K562 (cell line): ENCODE results near the gene VTN. TPM values are rescaled to one million over a fixed set of nuclear protein-coding genes. Genes with fewer than 3 reads are reported as not detected.
A peak's percentile ranks its signal among the peaks of the same experiment; 100 is the strongest.

Experiments used
- DACH1 ChIP-seq: fragments of 450-650 bp; IDR thresholded peaks from 2 replicates; pipeline ENCODE4 v1.6.1; 2018; ENCODE audit not compliant: partially characterized antibody
- FOXP4 ChIP-seq: sonication (generic); formaldehyde crosslinking; IDR thresholded peaks from 2 replicates; pipeline ENCODE4 v1.8.0; 2022; ENCODE audit warnings: mild to moderate bottlenecking, missing genetic modification reagents, borderline replicate concordance
- GTF2B ChIP-seq: IDR thresholded peaks from 2 replicates; pipeline ENCODE4 v1.6.1; 2011; ENCODE audit not compliant: insufficient read length; ENCODE audit errors: extremely low read depth
- MAZ ChIP-seq, 2 experiments: fragments of 450-650 bp in 1 of 2; sonication (generic) in 1 of 2; formaldehyde crosslinking; IDR thresholded peaks in 1 of 2; conservative IDR thresholded peaks in 1 of 2; 2 replicates each; pipeline versions ENCODE4 v1.4.0 to v1.5.0; 2020; ENCODE audit warnings: mild to moderate bottlenecking in 1 of 2, missing genetic modification reagents in 1 of 2
- NFIC ChIP-seq: fragments of 450-650 bp; IDR thresholded peaks from 2 replicates; pipeline ENCODE4 v1.6.1; 2017; ENCODE audit warnings: mild to moderate bottlenecking, inconsistent platforms
- SETDB1 ChIP-seq: IDR thresholded peaks from one replicate; pipeline ENCODE4 v1.6.1; 2012; ENCODE audit warnings: low read length, control low read depth, inconsistent platforms
- SMAD2 ChIP-seq: fragments of 150-350 bp; IDR thresholded peaks from 2 replicates; pipeline ENCODE4 v1.6.1; 2014; ENCODE audit warnings: low read depth, mild to moderate bottlenecking, low read length
- SRSF3 ChIP-seq: fragments of 200-400 bp; formaldehyde crosslinking; IDR thresholded peaks from 2 replicates; pipeline ENCODE4 v1.6.1; 2016; ENCODE audit warnings: mild to moderate bottlenecking, low read length, moderate library complexity; ENCODE audit not compliant: insufficient read depth
- TGIF2 ChIP-seq: sonication (generic); formaldehyde crosslinking; IDR thresholded peaks from 2 replicates; pipeline ENCODE4 v1.8.1; 2022; ENCODE audit warnings: mild to moderate bottlenecking, missing genetic modification reagents, moderate library complexity
- ZC3H4 ChIP-seq: sonication (generic); formaldehyde crosslinking; IDR thresholded peaks from 2 replicates; pipeline ENCODE4 v1.9.0; 2021; ENCODE audit warnings: missing genetic modification reagents, borderline replicate concordance
- ZKSCAN1 ChIP-seq: fragments of 150-350 bp; IDR thresholded peaks from 2 replicates; pipeline ENCODE4 v1.6.1; 2016; ENCODE audit warnings: low read depth, low read length
- ZNF184 ChIP-seq: sonication (generic); formaldehyde crosslinking; IDR thresholded peaks from 2 replicates; pipeline ENCODE4 v1.5.0; 2020; ENCODE audit warnings: missing genetic modification reagents
- ZNF324 ChIP-seq: fragments of 250-450 bp; sonication (Bioruptor Pico); IDR thresholded peaks from 2 replicates; pipeline ENCODE4 v1.4.0; 2020; ENCODE audit warnings: mild to moderate bottlenecking
- ZNF398 ChIP-seq: fragments of 250-450 bp; sonication (Bioruptor Pico); IDR thresholded peaks from 2 replicates; pipeline ENCODE4 v1.8.0; 2021; ENCODE audit warnings: moderate library complexity, mild to moderate bottlenecking, inconsistent platforms
- polyA plus RNA-seq, 8 experiments: library from polyadenylated mRNA; depleted of rRNA in 4 of 8; stranded (reverse) in 5 of 8; unstranded in 3 of 8; fragments of >200 nt; fragmentation: Nextera tagmentation in 2 of 8; fragmentation: Illumina TruSeq in 1 of 8; extraction: Ambion mirVana in 2 of 8; extraction: Trizol in 1 of 8; gene quantifications; 2 replicates each; pipeline versions ENCODE4 v1.2.1 to v1.2.3, GENCODE V29; 2011 to 2014; ENCODE audit warnings: inconsistent platforms in 1 of 8, missing spikeins in 1 of 8
- total RNA-seq, 7 experiments: library from RNA; depleted of rRNA in 6 of 7; stranded (reverse); fragments of >200 nt in 6 of 7; fragmentation: Illumina TruSeq in 2 of 7; extraction: Trizol in 2 of 7; gene quantifications; 2 replicates each; pipeline versions ENCODE4 v1.2.1 to v1.2.3, GENCODE V29; 2011 to 2021; ENCODE audit warnings: low replicate concordance in 1 of 7
- TF ChIP-seq, protein P1 (sequence below): fragments of 450-650 bp; IDR thresholded peaks from 2 replicates; pipeline ENCODE4 v1.6.1; 2016; ENCODE audit warnings: low read depth

Gene VTN
- total and polyA plus RNA-seq, 9 of the 15 experiments (the other 6 are each of a cell fraction or from before 2014, with no cell fraction given), result 0.13 to 1.0 (median 0.29) TPM; not detected in 1

DNA sequence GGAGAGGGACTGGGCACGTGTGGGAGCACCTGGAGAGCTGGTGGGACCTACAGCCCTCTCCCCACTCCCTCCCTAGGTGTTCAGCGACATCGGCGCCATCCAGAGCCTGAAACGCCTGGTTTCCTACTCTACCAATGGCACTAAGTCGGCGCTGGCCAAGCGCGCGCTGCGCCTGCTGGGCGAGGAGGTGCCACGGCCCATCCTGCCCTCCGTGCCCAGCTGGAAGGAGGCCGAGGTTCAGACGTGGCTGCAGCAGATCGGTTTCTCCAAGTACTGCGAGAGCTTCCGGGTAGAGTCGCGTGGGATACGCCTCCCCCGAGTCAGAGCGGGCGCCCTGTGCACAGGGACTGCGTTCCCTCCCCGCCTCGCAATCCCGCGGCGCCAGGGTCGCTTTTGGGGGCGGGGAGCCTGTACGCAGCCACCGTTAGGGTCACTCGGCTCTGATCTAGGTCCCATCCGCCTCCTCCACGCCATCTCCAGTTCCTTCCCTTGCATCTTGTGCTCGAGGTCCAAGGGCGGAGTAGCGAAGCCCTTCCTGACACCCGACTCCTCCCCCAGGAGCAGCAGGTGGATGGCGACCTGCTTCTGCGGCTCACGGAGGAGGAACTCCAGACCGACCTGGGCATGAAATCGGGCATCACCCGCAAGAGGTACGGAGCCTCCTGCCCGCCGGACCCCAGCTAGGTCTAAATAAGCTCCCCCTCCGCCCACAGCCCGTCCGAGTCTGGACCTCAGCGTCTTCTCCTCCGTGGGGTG is 14.4 kb upstream of the VTN start (continued):
- TF ChIP-seq, protein P1, sequence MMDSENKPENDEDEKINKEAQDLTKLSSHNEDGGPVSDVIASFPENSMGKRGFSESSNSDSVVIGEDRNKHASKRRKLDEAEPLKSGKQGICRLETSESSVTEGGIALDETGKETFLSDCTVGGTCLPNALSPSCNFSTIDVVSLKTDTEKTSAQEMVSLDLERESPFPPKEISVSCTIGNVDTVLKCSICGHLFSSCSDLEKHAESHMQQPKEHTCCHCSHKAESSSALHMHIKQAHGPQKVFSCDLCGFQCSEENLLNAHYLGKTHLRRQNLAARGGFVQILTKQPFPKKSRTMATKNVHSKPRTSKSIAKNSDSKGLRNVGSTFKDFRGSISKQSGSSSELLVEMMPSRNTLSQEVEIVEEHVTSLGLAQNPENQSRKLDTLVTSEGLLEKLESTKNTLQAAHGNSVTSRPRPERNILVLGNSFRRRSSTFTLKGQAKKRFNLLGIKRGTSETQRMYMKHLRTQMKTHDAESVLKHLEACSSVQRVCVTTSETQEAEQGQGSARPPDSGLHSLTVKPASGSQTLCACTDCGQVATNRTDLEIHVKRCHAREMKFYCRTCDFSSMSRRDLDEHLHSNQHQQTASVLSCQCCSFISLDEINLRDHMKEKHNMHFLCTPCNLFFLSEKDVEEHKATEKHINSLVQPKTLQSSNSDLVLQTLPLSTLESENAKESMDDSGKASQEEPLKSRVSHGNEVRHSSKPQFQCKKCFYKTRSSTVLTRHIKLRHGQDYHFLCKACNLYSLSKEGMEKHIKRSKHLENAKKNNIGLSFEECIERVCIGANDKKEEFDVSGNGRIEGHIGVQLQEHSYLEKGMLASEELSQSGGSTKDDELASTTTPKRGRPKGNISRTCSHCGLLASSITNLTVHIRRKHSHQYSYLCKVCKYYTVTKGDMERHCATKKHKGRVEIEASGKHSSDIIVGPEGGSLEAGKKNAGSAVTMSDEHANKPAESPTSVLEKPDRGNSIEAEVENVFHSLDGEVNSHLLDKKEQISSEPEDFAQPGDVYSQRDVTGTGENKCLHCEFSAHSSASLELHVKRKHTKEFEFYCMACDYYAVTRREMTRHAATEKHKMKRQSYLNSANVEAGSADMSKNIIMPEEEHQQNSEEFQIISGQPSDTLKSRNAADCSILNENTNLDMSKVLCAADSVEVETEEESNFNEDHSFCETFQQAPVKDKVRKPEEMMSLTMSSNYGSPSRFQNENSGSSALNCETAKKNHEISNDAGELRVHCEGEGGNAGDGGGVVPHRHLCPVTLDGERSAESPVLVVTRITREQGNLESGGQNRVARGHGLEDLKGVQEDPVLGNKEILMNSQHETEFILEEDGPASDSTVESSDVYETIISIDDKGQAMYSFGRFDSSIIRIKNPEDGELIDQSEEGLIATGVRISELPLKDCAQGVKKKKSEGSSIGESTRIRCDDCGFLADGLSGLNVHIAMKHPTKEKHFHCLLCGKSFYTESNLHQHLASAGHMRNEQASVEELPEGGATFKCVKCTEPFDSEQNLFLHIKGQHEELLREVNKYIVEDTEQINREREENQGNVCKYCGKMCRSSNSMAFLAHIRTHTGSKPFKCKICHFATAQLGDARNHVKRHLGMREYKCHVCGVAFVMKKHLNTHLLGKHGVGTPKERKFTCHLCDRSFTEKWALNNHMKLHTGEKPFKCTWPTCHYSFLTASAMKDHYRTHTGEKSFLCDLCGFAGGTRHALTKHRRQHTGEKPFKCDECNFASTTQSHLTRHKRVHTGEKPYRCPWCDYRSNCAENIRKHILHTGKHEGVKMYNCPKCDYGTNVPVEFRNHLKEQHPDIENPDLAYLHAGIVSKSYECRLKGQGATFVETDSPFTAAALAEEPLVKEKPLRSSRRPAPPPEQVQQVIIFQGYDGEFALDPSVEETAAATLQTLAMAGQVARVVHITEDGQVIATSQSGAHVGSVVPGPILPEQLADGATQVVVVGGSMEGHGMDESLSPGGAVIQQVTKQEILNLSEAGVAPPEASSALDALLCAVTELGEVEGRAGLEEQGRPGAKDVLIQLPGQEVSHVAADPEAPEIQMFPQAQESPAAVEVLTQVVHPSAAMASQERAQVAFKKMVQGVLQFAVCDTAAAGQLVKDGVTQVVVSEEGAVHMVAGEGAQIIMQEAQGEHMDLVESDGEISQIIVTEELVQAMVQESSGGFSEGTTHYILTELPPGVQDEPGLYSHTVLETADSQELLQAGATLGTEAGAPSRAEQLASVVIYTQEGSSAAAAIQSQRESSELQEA, result no peak
- TF ChIP-seq SRSF3 (no peak), FOXP4 (no peak), TGIF2 (CRISPR knock-in tag) (no peak), ZC3H4 (CRISPR knock-in tag) (no peak), ZNF398 (CRISPR knock-in tag) (no peak), ZKSCAN1 (no peak), NFIC (no peak), DACH1 (no peak), GTF2B (no peak), MAZ (CRISPR knock-in tag; conservative IDR thresholded peaks at IDR 0.05 in 1 of 2, IDR thresholded peaks at IDR 0.05 in 1 of 2) (peak in 1 of 2 experiments; percentile 19; a peak in 1 of 4 replicates), SMAD2 (no peak), SETDB1 (no peak), ZNF184 (CRISPR knock-in tag) (no peak), ZNF324 (CRISPR knock-in tag) (no peak)
